ENCODE measurements around the gene DNAI1.

Gene DNAI1

GRCh38 chr9:34514816-34515215 is 56.2 kb downstream of the DNAI1 start:
- H3K36me3 ChIP-seq (ENCODE audit: insufficient read depth, low read length) = no peaks in the 10 kb centered on the region
- H3K4me3 ChIP-seq (ENCODE audit: low read length) = no peak overlapping the region
- no peaks in the 10 kb centered on the region; the same call in 1 of the 2 replicates for H3K27me3 ChIP-seq (ENCODE audit: insufficient read depth, low read length)
- peaks cover 37% of the 10 kb centered on the region for H3K4me1 ChIP-seq (ENCODE audit: insufficient read depth, low read length)
- no peak overlapping the region for H3K9ac ChIP-seq (ENCODE audit: low read depth, low read length)
- H3K27ac ChIP-seq (ENCODE audit: low read depth, low read length) = no peak overlapping the region
- WGBS = 89% methylated on average over 3 of the region's 3 CpGs
- no peaks in the 10 kb centered on the region for H3K9me3 ChIP-seq (ENCODE audit: insufficient read depth, low read depth, low read length)

GRCh38 chr9:34515959-34516358 is 57.4 kb downstream of the DNAI1 start:
- Histone ChIP-seq H3K36me3 (ENCODE audit: insufficient read depth, low read length) (no peaks in the 10 kb centered on the region), H3K27ac (ENCODE audit: low read depth, low read length) (no peak overlapping the region), H3K27me3 (ENCODE audit: insufficient read depth, low read length) (peaks cover 5% of the 10 kb centered on the region; the same call in 1 of the 2 replicates), H3K9ac (ENCODE audit: low read depth, low read length) (no peak overlapping the region), H3K4me1 (ENCODE audit: insufficient read depth, low read length) (peaks cover 29% of the 10 kb centered on the region), H3K4me3 (ENCODE audit: low read length) (no peak overlapping the region), H3K9me3 (ENCODE audit: insufficient read depth, low read depth, low read length) (no peaks in the 10 kb centered on the region)
- 92% methylated on average over 3 of the region's 3 CpGs for WGBS

- peaks cover 18% of the 10 kb centered on the region for H3K4me1 ChIP-seq (ENCODE audit: insufficient read depth, low read length)
Measured at GRCh38 chr9:34517185-34517584, 58.6 kb downstream of the DNAI1 start.

GRCh38 chr9:34518110-34518616 is 59.6 kb downstream of the DNAI1 start:
- Histone ChIP-seq H3K27me3 (ENCODE audit: insufficient read depth, low read length) (peaks cover 17% of the 10 kb centered on the region), H3K4me3 (ENCODE audit: low read length) (no peak overlapping the region), H3K36me3 (ENCODE audit: insufficient read depth, low read length) (no peaks in the 10 kb centered on the region), H3K27ac (ENCODE audit: low read depth, low read length) (no peak overlapping the region), H3K4me1 (ENCODE audit: insufficient read depth, low read length) (peaks cover 9% of the 10 kb centered on the region), H3K9me3 (ENCODE audit: insufficient read depth, low read depth, low read length) (no peaks in the 10 kb centered on the region), H3K9ac (ENCODE audit: low read depth, low read length) (no peak overlapping the region)
- WGBS = 92% methylated on average over 6 of the region's 6 CpGs

More at GRCh38 chr9:34517185-34517584, 58.6 kb downstream of the DNAI1 start:
- Histone ChIP-seq H3K4me3 (ENCODE audit: low read length) (no peak overlapping the region), H3K27me3 (ENCODE audit: insufficient read depth, low read length) (peaks cover 13% of the 10 kb centered on the region), H3K27ac (ENCODE audit: low read depth, low read length) (no peak overlapping the region), H3K9me3 (ENCODE audit: insufficient read depth, low read depth, low read length) (no peaks in the 10 kb centered on the region), H3K36me3 (ENCODE audit: insufficient read depth, low read length) (no peaks in the 10 kb centered on the region), H3K9ac (ENCODE audit: low read depth, low read length) (no peak overlapping the region)
- 89% methylated on average over 7 of the region's 7 CpGs for WGBS

- peaks cover 6% of the 10 kb centered on the region for H3K4me1 ChIP-seq (ENCODE audit: insufficient read depth, low read length)
- no peak overlapping the region for H3K27ac ChIP-seq (ENCODE audit: low read depth, low read length)
- H3K9ac ChIP-seq (ENCODE audit: low read depth, low read length) = no peak overlapping the region
- 88% methylated on average over 1 of the region's 2 CpGs for WGBS
- H3K27me3 ChIP-seq (ENCODE audit: insufficient read depth, low read length) = peaks cover 22% of the 10 kb centered on the region
- H3K9me3 ChIP-seq (ENCODE audit: insufficient read depth, low read depth, low read length) = no peaks in the 10 kb centered on the region
- no peak overlapping the region for H3K4me3 ChIP-seq (ENCODE audit: low read length)
- no peaks in the 10 kb centered on the region for H3K36me3 ChIP-seq (ENCODE audit: insufficient read depth, low read length)
Measured at GRCh38 chr9:34518896-34519295, 60.3 kb downstream of the DNAI1 start.

GRCh38 chr9:34519321-34520020 is 60.9 kb downstream of the DNAI1 start:
- no peaks in the 10 kb centered on the region for H3K9me3 ChIP-seq (ENCODE audit: insufficient read depth, low read depth, low read length)
- no peak overlapping the region for H3K27ac ChIP-seq (ENCODE audit: low read depth, low read length)
- peaks cover 4% of the 10 kb centered on the region for H3K4me1 ChIP-seq (ENCODE audit: insufficient read depth, low read length)
- H3K4me3 ChIP-seq (ENCODE audit: low read length) = no peak overlapping the region
- H3K27me3 ChIP-seq (ENCODE audit: insufficient read depth, low read length) = peaks cover 28% of the 10 kb centered on the region
- no peak overlapping the region for H3K9ac ChIP-seq (ENCODE audit: low read depth, low read length)
- H3K36me3 ChIP-seq (ENCODE audit: insufficient read depth, low read length) = no peaks in the 10 kb centered on the region
- WGBS = 69% methylated on average over 2 of the region's 2 CpGs

GRCh38 chr9:34520096-34520495 is 61.5 kb downstream of the DNAI1 start:
- Histone ChIP-seq H3K27me3 (ENCODE audit: insufficient read depth, low read length) (peaks cover 34% of the 10 kb centered on the region), H3K9me3 (ENCODE audit: insufficient read depth, low read depth, low read length) (no peaks in the 10 kb centered on the region), H3K4me1 (ENCODE audit: insufficient read depth, low read length) (peaks cover 4% of the 10 kb centered on the region), H3K9ac (ENCODE audit: low read depth, low read length) (no peak overlapping the region), H3K27ac (ENCODE audit: low read depth, low read length) (no peak overlapping the region), H3K4me3 (ENCODE audit: low read length) (no peak overlapping the region), H3K36me3 (ENCODE audit: insufficient read depth, low read length) (no peaks in the 10 kb centered on the region)
- WGBS = 90% methylated on average over 6 of the region's 6 CpGs

- peaks cover 40% of the 10 kb centered on the region for H3K27me3 ChIP-seq (ENCODE audit: insufficient read depth, low read length)
- H3K4me1 ChIP-seq (ENCODE audit: insufficient read depth, low read length) = peaks cover 4% of the 10 kb centered on the region
- no peak overlapping the region for H3K9ac ChIP-seq (ENCODE audit: low read depth, low read length)
- no peaks in the 10 kb centered on the region for H3K36me3 ChIP-seq (ENCODE audit: insufficient read depth, low read length)
- H3K27ac ChIP-seq (ENCODE audit: low read depth, low read length) = no peak overlapping the region
- 92% methylated on average over 6 of the region's 6 CpGs for WGBS
- no peak overlapping the region for H3K4me3 ChIP-seq (ENCODE audit: low read length)
- no peaks in the 10 kb centered on the region for H3K9me3 ChIP-seq (ENCODE audit: insufficient read depth, low read depth, low read length)
Measured at GRCh38 chr9:34520505-34521385, 62.1 kb downstream of the DNAI1 start.

GRCh38 chr9:34521406-34522045 is 62.9 kb downstream of the DNAI1 start:
- Histone ChIP-seq H3K9me3 (ENCODE audit: insufficient read depth, low read depth, low read length) (no peaks in the 10 kb centered on the region), H3K27ac (ENCODE audit: low read depth, low read length) (no peak overlapping the region), H3K9ac (ENCODE audit: low read depth, low read length) (no peak overlapping the region), H3K36me3 (ENCODE audit: insufficient read depth, low read length) (no peaks in the 10 kb centered on the region), H3K4me1 (ENCODE audit: insufficient read depth, low read length) (peaks cover 4% of the 10 kb centered on the region), H3K27me3 (ENCODE audit: insufficient read depth, low read length) (peaks cover 41% of the 10 kb centered on the region), H3K4me3 (ENCODE audit: low read length) (no peak overlapping the region; the same call in 1 of the 2 replicates)
- 95% methylated on average over 11 of the region's 11 CpGs for WGBS

- H3K4me1 ChIP-seq (ENCODE audit: insufficient read depth, low read length) = peaks cover 4% of the 10 kb centered on the region
- H3K36me3 ChIP-seq (ENCODE audit: insufficient read depth, low read length) = no peaks in the 10 kb centered on the region
- 17% methylated on average over 31 of the region's 31 CpGs for WGBS
- H3K27ac ChIP-seq (ENCODE audit: low read depth, low read length) = no peak overlapping the region
- peak overlapping the region; percentile 18 for H3K9ac ChIP-seq (ENCODE audit: low read depth, low read length)
- H3K4me3 ChIP-seq (ENCODE audit: low read length) = peak overlapping the region; percentile 53
- H3K9me3 ChIP-seq (ENCODE audit: insufficient read depth, low read depth, low read length) = no peaks in the 10 kb centered on the region
- H3K27me3 ChIP-seq (ENCODE audit: insufficient read depth, low read length) = peaks cover 41% of the 10 kb centered on the region
Measured at GRCh38 chr9:34522091-34522887, 63.7 kb downstream of the DNAI1 start.

All from HUES64 (cell line).